Trophoblast cell (in vitro differentiated cells and primary cell): ENCODE data around the gene ANO5.

Source experiments
- DNase-seq, 2 donors: peaks; one replicate each; pipeline ENCODE4 v3.0.0-alpha.2; 2016
- H2AFZ ChIP-seq: 2 replicates; pipeline ENCODE4 v1.6.1; 2013; ENCODE audit warnings: low read length, moderate library complexity, mild to moderate bottlenecking; ENCODE audit not compliant: insufficient read depth, poor library complexity
- H2AK5ac ChIP-seq: 2 replicates; pipeline ENCODE4 v1.6.1; 2013; ENCODE audit warnings: mild to moderate bottlenecking, low read length
- H2BK120ac ChIP-seq: 2 replicates; pipeline ENCODE4 v1.6.1; 2013; ENCODE audit warnings: low read length, mild to moderate bottlenecking, moderate library complexity; ENCODE audit not compliant: insufficient read depth, poor library complexity
- H2BK12ac ChIP-seq: 2 replicates; pipeline ENCODE4 v1.6.1; 2013; ENCODE audit warnings: mild to moderate bottlenecking, low read length, moderate library complexity
- H2BK5ac ChIP-seq: 2 replicates; pipeline ENCODE4 v1.6.1; 2013; ENCODE audit warnings: low read length, low read depth, moderate library complexity, mild to moderate bottlenecking; ENCODE audit not compliant: poor library complexity
- H3K14ac ChIP-seq: 2 replicates; pipeline ENCODE4 v1.6.1; 2013; ENCODE audit warnings: mild to moderate bottlenecking, low read length
- H3K18ac ChIP-seq: 2 replicates; pipeline ENCODE4 v1.6.1; 2013; ENCODE audit warnings: mild to moderate bottlenecking, low read length
- H3K23ac ChIP-seq: 2 replicates; pipeline ENCODE4 v1.6.1; 2013; ENCODE audit warnings: low read length
- H3K27ac ChIP-seq: 2 replicates; pipeline ENCODE4 v1.5.1; 2013; ENCODE audit warnings: low read depth, mild to moderate bottlenecking, inconsistent platforms, low read length, moderate library complexity
- H3K27me3 ChIP-seq: 2 replicates; pipeline ENCODE4 v1.6.1; 2013; ENCODE audit warnings: inconsistent platforms, mild to moderate bottlenecking, low read length, moderate library complexity; ENCODE audit not compliant: insufficient read depth
- H3K36me3 ChIP-seq, 2 experiments: 1 replicate in 1 of 2; 2 replicates in 1 of 2; pipeline ENCODE4 v1.6.1; 2013; ENCODE audit warnings: low read length in 2 of 2, mild to moderate bottlenecking in 2 of 2, moderate library complexity in 1 of 2; ENCODE audit not compliant: insufficient read depth in 2 of 2, control insufficient read depth in 1 of 2
- H3K4ac ChIP-seq: 2 replicates; pipeline ENCODE4 v1.6.1; 2013; ENCODE audit warnings: low read depth, mild to moderate bottlenecking, low read length, moderate library complexity
- H3K4me1 ChIP-seq, 2 experiments: 1 replicate in 1 of 2; 2 replicates in 1 of 2; pipeline ENCODE4 v1.6.1; 2013; ENCODE audit warnings: low read length in 2 of 2, mild to moderate bottlenecking in 2 of 2, moderate library complexity in 1 of 2; ENCODE audit not compliant: insufficient read depth in 2 of 2, control insufficient read depth in 1 of 2
- H3K4me2 ChIP-seq: 2 replicates; pipeline ENCODE4 v1.6.1; 2013; ENCODE audit warnings: inconsistent platforms, mild to moderate bottlenecking, low read length, moderate library complexity
- H3K4me3 ChIP-seq: 2 replicates; pipeline ENCODE4 v1.5.1; 2013; ENCODE audit warnings: mild to moderate bottlenecking, low read depth, low read length, inconsistent platforms
- H3K79me1 ChIP-seq: one replicate; pipeline ENCODE4 v1.6.1; 2013; ENCODE audit warnings: low read length
- H3K79me2 ChIP-seq: 2 replicates; pipeline ENCODE4 v1.6.1; 2013; ENCODE audit warnings: low read length, mild to moderate bottlenecking; ENCODE audit not compliant: control insufficient read depth, insufficient read depth, poor library complexity
- H3K9ac ChIP-seq: 2 replicates; pipeline ENCODE4 v1.6.1; 2013; ENCODE audit warnings: mild to moderate bottlenecking, low read length
- H3K9me3 ChIP-seq: 2 replicates; pipeline ENCODE4 v1.6.1; 2013; ENCODE audit warnings: low read depth, mild to moderate bottlenecking, control low read depth, inconsistent platforms, low read length; ENCODE audit not compliant: insufficient read depth
- H4K12ac ChIP-seq: 2 replicates; pipeline ENCODE4 v1.6.1; 2013; ENCODE audit warnings: low read depth, mild to moderate bottlenecking, low read length, moderate library complexity
- H4K8ac ChIP-seq: 2 replicates; pipeline ENCODE4 v1.6.1; 2013; ENCODE audit warnings: low read depth, mild to moderate bottlenecking, low read length, moderate library complexity
- H4K91ac ChIP-seq: one replicate; pipeline ENCODE4 v1.6.1; 2013; ENCODE audit warnings: low read depth, mild to moderate bottlenecking, low read length, moderate library complexity
- WGBS: extraction: QIAGEN DNeasy Blood & Tissue Kit; methylation state at CpG from one replicate; pipeline ENCODE4 v1.1.7; 2013; ENCODE audit warnings: missing lambda C conversion rate; ENCODE audit not compliant: insufficient read length, insufficient coverage; ENCODE audit errors: extremely low coverage; 5-methylcytosine and 5-hydroxymethylcytosine counted together

ANO5 gene

GRCh38 chr11:22194306-22194705, 1.4 kb downstream of the ANO5 start:
- no peak overlapping the region for H4K91ac ChIP-seq
- no peak overlapping the region for H3K23ac ChIP-seq
- H2BK12ac ChIP-seq = no peak overlapping the region
- H3K4me2 ChIP-seq = no peak overlapping the region
- no peak overlapping the region for H2BK120ac ChIP-seq
- no peak overlapping the region for H4K12ac ChIP-seq
- H2AFZ ChIP-seq = no peak overlapping the region
- H3K9me3 ChIP-seq = no peaks in the 10 kb centered on the region
- H3K18ac ChIP-seq = no peak overlapping the region
- H2BK5ac ChIP-seq = no peak overlapping the region
- H3K4me1 ChIP-seq = peaks cover 5% of the 10 kb centered on the region in 2 experiments
- H3K4me3 ChIP-seq = no peak overlapping the region
- H3K27me3 ChIP-seq = no peaks in the 10 kb centered on the region
- peaks cover 2% of the 10 kb centered on the region for H3K79me2 ChIP-seq
- H3K14ac ChIP-seq = no peak overlapping the region
- no peak overlapping the region for H3K9ac ChIP-seq
- H4K8ac ChIP-seq = no peak overlapping the region
- DNase-seq = no peak
- no peak overlapping the region for H3K27ac ChIP-seq
- H3K36me3 ChIP-seq = no peaks in the 10 kb centered on the region
- no CpG with 5 or more reads among the region's 5 CpGs for WGBS
- peaks cover 4% of the 10 kb centered on the region for H3K79me1 ChIP-seq
- no peak overlapping the region for H2AK5ac ChIP-seq
- no peak overlapping the region for H3K4ac ChIP-seq

GRCh38 chr11:22194907-22195306, 2.0 kb downstream of the ANO5 start:
- H3K4ac ChIP-seq = no peak overlapping the region
- no peak overlapping the region for H2BK12ac ChIP-seq
- no peaks in the 10 kb centered on the region for H3K27me3 ChIP-seq
- no peaks in the 10 kb centered on the region for H3K9me3 ChIP-seq
- no peak overlapping the region for H2AFZ ChIP-seq
- no peak overlapping the region for H2BK5ac ChIP-seq
- no peaks in the 10 kb centered on the region for H3K36me3 ChIP-seq
- H3K9ac ChIP-seq = no peak overlapping the region
- no peak overlapping the region for H3K18ac ChIP-seq
- no peak overlapping the region for H4K8ac ChIP-seq
- H3K27ac ChIP-seq = no peak overlapping the region
- no CpG with 5 or more reads among the region's 2 CpGs for WGBS
- peaks cover 2% of the 10 kb centered on the region for H3K79me2 ChIP-seq
- H3K23ac ChIP-seq = no peak overlapping the region
- peaks cover 5% of the 10 kb centered on the region in 2 experiments for H3K4me1 ChIP-seq
- no peak overlapping the region for H2BK120ac ChIP-seq
- no peak overlapping the region for H4K12ac ChIP-seq
- H3K4me3 ChIP-seq = no peak overlapping the region
- no peak overlapping the region for H3K14ac ChIP-seq
- no peak overlapping the region for H2AK5ac ChIP-seq
- H3K79me1 ChIP-seq = peaks cover 4% of the 10 kb centered on the region
- no peak for DNase-seq
- no peak overlapping the region for H4K91ac ChIP-seq
- H3K4me2 ChIP-seq = no peak overlapping the region

DNA sequence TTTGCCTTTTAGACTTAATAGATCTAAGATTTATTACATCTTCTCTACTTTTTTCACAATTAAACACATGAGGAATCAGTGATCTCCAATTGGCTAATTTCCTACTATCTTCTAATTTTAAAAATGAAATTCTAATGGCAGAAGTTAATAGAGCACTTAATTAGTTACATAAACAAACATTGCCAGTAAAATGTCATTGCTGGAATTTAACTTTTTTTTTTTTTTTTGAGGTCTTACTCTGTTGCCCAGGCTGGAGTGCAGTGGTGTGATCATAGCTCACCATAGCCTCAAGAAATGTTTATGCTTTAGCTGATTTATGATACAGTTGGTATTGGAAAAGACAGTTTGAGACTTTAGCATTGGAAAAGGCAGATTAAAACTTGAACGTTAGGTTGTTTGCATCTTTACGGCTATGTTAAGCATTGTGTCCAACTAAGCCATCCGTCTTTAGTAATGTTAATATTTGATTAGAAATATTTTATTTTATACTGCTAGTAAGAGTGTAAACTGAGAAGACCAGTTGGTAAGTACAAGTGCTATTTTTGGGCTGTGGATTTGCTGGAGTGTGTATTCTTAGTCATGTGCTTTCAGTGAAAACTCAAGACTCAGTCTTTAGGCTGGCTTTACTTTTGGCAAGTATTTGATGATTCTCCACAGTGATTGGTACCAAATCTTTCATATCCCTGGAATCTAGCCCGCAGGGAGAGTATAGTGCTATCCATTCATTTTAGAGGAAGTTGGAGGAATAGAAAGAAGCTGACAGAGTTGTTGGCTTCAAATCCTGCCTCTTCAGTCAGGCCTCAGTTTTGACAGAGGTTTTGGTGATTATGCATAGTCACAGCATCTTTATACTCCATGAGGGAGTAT, 4.5 kb downstream of the ANO5 start:
- no peak for DNase-seq
- no peaks in the 10 kb centered on the region for H3K27me3 ChIP-seq
- H4K91ac ChIP-seq = no peak overlapping the region
- H4K12ac ChIP-seq = no peak overlapping the region
- H3K79me1 ChIP-seq = peaks cover 3% of the 10 kb centered on the region
- H3K4me3 ChIP-seq = no peak overlapping the region
- H4K8ac ChIP-seq = no peak overlapping the region
- H3K9ac ChIP-seq = no peak overlapping the region
- no peak overlapping the region for H2AK5ac ChIP-seq
- no peak overlapping the region for H3K18ac ChIP-seq
- H3K14ac ChIP-seq = no peak overlapping the region
- H3K4me2 ChIP-seq = no peak overlapping the region
- no peak overlapping the region for H2BK120ac ChIP-seq
- no peak overlapping the region for H3K4ac ChIP-seq
- H3K9me3 ChIP-seq = no peaks in the 10 kb centered on the region
- H3K23ac ChIP-seq = no peak overlapping the region
- H3K79me2 ChIP-seq = peaks cover 2% of the 10 kb centered on the region
- no peak overlapping the region for H3K27ac ChIP-seq
- H3K4me1 ChIP-seq = peaks cover 5% of the 10 kb centered on the region in 2 experiments
- no peak overlapping the region for H2AFZ ChIP-seq
- WGBS = no CpG with 5 or more reads among the region's 4 CpGs
- H2BK5ac ChIP-seq = no peak overlapping the region
- no peak overlapping the region for H2BK12ac ChIP-seq
- H3K36me3 ChIP-seq = no peaks in the 10 kb centered on the region

DNA sequence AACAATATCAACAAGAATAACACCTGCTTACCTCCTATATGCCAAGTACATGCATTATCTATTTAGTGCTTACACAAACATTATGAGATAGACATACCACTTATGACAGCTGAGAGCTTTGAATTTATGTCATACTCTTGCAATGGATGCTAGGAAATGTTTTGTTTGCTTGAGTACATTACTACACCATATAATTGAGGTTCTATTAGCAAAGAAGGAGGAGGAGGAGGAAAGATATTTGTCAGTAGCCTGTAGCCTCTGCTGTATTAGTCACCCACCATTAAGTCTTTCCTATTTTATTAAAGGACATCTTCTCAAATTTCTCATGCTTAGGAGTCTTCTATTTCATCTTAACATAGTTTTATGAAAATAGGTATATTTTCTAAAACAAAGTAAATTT, 6.4 kb downstream of the ANO5 start:
- Histone ChIP-seq H3K4ac (no peak overlapping the region), H4K91ac (no peak overlapping the region), H3K27ac (no peak overlapping the region), H3K79me2 (no peaks in the 10 kb centered on the region), H3K23ac (no peak overlapping the region), H3K4me2 (no peak overlapping the region), H3K36me3 (no peaks in the 10 kb centered on the region), H2AFZ (no peak overlapping the region), H3K18ac (no peak overlapping the region), H4K12ac (no peak overlapping the region), H3K14ac (no peak overlapping the region), H2BK120ac (no peak overlapping the region), H3K9ac (no peak overlapping the region), H2AK5ac (no peak overlapping the region), H3K4me1 (no peaks in the 10 kb centered on the region), H2BK12ac (no peak overlapping the region), H3K4me3 (no peak overlapping the region), H3K79me1 (no peaks in the 10 kb centered on the region), H2BK5ac (no peak overlapping the region), H3K9me3 (no peaks in the 10 kb centered on the region), H3K27me3 (no peaks in the 10 kb centered on the region), H4K8ac (no peak overlapping the region)
- DNase-seq = no peak
